Trophoblast cell (in vitro differentiated cells and primary cell): Measurements from ENCODE around the gene B4GALNT4.

ENCODE experiments used
- DNase-seq, 2 donors: peaks; one replicate each; pipeline ENCODE4 v3.0.0-alpha.2; 2016
- H2AFZ ChIP-seq: 2 replicates; pipeline ENCODE4 v1.6.1; 2013; ENCODE audit warnings: low read length, moderate library complexity, mild to moderate bottlenecking; ENCODE audit not compliant: insufficient read depth, poor library complexity
- H2AK5ac ChIP-seq: 2 replicates; pipeline ENCODE4 v1.6.1; 2013; ENCODE audit warnings: mild to moderate bottlenecking, low read length
- H2BK120ac ChIP-seq: 2 replicates; pipeline ENCODE4 v1.6.1; 2013; ENCODE audit warnings: low read length, mild to moderate bottlenecking, moderate library complexity; ENCODE audit not compliant: insufficient read depth, poor library complexity
- H2BK12ac ChIP-seq: 2 replicates; pipeline ENCODE4 v1.6.1; 2013; ENCODE audit warnings: mild to moderate bottlenecking, low read length, moderate library complexity
- H2BK5ac ChIP-seq: 2 replicates; pipeline ENCODE4 v1.6.1; 2013; ENCODE audit warnings: low read length, low read depth, moderate library complexity, mild to moderate bottlenecking; ENCODE audit not compliant: poor library complexity
- H3K14ac ChIP-seq: 2 replicates; pipeline ENCODE4 v1.6.1; 2013; ENCODE audit warnings: mild to moderate bottlenecking, low read length
- H3K18ac ChIP-seq: 2 replicates; pipeline ENCODE4 v1.6.1; 2013; ENCODE audit warnings: mild to moderate bottlenecking, low read length
- H3K23ac ChIP-seq: 2 replicates; pipeline ENCODE4 v1.6.1; 2013; ENCODE audit warnings: low read length
- H3K27ac ChIP-seq: 2 replicates; pipeline ENCODE4 v1.5.1; 2013; ENCODE audit warnings: low read depth, mild to moderate bottlenecking, inconsistent platforms, low read length, moderate library complexity
- H3K27me3 ChIP-seq: 2 replicates; pipeline ENCODE4 v1.6.1; 2013; ENCODE audit warnings: inconsistent platforms, mild to moderate bottlenecking, low read length, moderate library complexity; ENCODE audit not compliant: insufficient read depth
- H3K36me3 ChIP-seq, 2 experiments: 1 replicate in 1 of 2; 2 replicates in 1 of 2; pipeline ENCODE4 v1.6.1; 2013; ENCODE audit warnings: low read length in 2 of 2, mild to moderate bottlenecking in 2 of 2, moderate library complexity in 1 of 2; ENCODE audit not compliant: insufficient read depth in 2 of 2, control insufficient read depth in 1 of 2
- H3K4ac ChIP-seq: 2 replicates; pipeline ENCODE4 v1.6.1; 2013; ENCODE audit warnings: low read depth, mild to moderate bottlenecking, low read length, moderate library complexity
- H3K4me1 ChIP-seq, 2 experiments: 1 replicate in 1 of 2; 2 replicates in 1 of 2; pipeline ENCODE4 v1.6.1; 2013; ENCODE audit warnings: low read length in 2 of 2, mild to moderate bottlenecking in 2 of 2, moderate library complexity in 1 of 2; ENCODE audit not compliant: insufficient read depth in 2 of 2, control insufficient read depth in 1 of 2
- H3K4me2 ChIP-seq: 2 replicates; pipeline ENCODE4 v1.6.1; 2013; ENCODE audit warnings: inconsistent platforms, mild to moderate bottlenecking, low read length, moderate library complexity
- H3K4me3 ChIP-seq: 2 replicates; pipeline ENCODE4 v1.5.1; 2013; ENCODE audit warnings: mild to moderate bottlenecking, low read depth, low read length, inconsistent platforms
- H3K79me1 ChIP-seq: one replicate; pipeline ENCODE4 v1.6.1; 2013; ENCODE audit warnings: low read length
- H3K79me2 ChIP-seq: 2 replicates; pipeline ENCODE4 v1.6.1; 2013; ENCODE audit warnings: low read length, mild to moderate bottlenecking; ENCODE audit not compliant: control insufficient read depth, insufficient read depth, poor library complexity
- H3K9ac ChIP-seq: 2 replicates; pipeline ENCODE4 v1.6.1; 2013; ENCODE audit warnings: mild to moderate bottlenecking, low read length
- H3K9me3 ChIP-seq: 2 replicates; pipeline ENCODE4 v1.6.1; 2013; ENCODE audit warnings: low read depth, mild to moderate bottlenecking, control low read depth, inconsistent platforms, low read length; ENCODE audit not compliant: insufficient read depth
- H4K12ac ChIP-seq: 2 replicates; pipeline ENCODE4 v1.6.1; 2013; ENCODE audit warnings: low read depth, mild to moderate bottlenecking, low read length, moderate library complexity
- H4K8ac ChIP-seq: 2 replicates; pipeline ENCODE4 v1.6.1; 2013; ENCODE audit warnings: low read depth, mild to moderate bottlenecking, low read length, moderate library complexity
- H4K91ac ChIP-seq: one replicate; pipeline ENCODE4 v1.6.1; 2013; ENCODE audit warnings: low read depth, mild to moderate bottlenecking, low read length, moderate library complexity
- WGBS: extraction: QIAGEN DNeasy Blood & Tissue Kit; methylation state at CpG from one replicate; pipeline ENCODE4 v1.1.7; 2013; ENCODE audit warnings: missing lambda C conversion rate; ENCODE audit not compliant: insufficient read length, insufficient coverage; ENCODE audit errors: extremely low coverage; 5-methylcytosine and 5-hydroxymethylcytosine counted together

Gene B4GALNT4

DNA sequence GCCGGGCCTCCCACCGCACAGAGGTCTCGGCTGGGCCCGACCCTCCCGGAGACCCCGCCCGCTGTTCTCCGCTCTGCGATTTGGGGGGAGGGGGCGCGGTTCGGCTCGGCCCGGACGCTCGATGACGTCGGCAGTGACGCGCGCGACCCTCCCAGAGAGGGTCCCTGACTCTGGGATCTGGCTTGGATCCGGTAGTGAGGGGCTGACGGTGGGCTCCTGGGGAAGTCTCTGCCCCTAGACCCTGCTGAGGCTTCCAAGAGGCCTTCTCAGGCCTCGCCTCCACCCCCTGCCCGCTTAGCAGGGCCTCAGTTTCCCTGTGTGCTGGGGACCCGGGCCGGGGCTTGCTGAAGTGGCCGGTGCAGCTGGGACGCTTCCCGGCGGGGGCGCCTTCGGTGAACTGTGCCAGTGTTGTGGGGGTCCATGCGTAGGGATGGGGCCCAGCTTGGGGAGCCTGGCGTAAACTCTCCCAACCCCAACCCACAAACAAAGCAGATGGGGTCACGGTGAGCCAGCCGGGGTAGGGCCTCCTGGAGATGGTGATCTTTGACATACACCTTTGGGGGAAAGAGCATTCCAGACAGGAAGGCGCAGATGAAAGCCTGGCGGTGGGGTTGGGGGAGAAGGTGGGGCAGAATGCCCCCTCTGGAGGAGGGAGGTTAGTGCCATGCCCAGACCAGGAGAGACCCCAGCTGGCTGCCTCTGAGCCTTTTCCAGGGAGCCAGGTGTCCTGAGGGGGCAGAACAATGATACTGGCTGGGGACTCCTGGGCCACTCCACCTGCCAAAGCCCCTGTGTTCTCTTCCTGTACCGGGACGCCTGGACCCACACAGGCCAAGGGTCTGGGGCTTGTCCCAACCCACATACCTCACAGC is 1.0 kb downstream of the B4GALNT4 start:
- H2BK5ac ChIP-seq: no peak overlapping the region
- peak overlapping the region; percentile 66 for H3K4me3 ChIP-seq
- H3K79me1 ChIP-seq: peaks cover 4% of the 10 kb centered on the region
- no peaks in the 10 kb centered on the region for H3K27me3 ChIP-seq
- peak overlapping the region; percentile 54 for H2AFZ ChIP-seq
- peak overlapping the region; percentile 30 for H2AK5ac ChIP-seq
- no peaks in the 10 kb centered on the region for H3K79me2 ChIP-seq
- no peaks in the 10 kb centered on the region for H3K9me3 ChIP-seq
- no CpG with 5 or more reads among the region's 42 CpGs for WGBS
- H3K36me3 ChIP-seq: peaks cover 10 to 12% of the 10 kb centered on the region in 2 experiments
- H2BK12ac ChIP-seq: no peak overlapping the region
- H3K18ac ChIP-seq: peak overlapping the region; percentile 43
- peak overlapping the region; percentile 16 for H3K14ac ChIP-seq
- peak overlapping the region; percentile 14 for H2BK120ac ChIP-seq
- peak overlapping the region; percentile 47 for H4K12ac ChIP-seq
- no peak for DNase-seq
- H3K23ac ChIP-seq: no peak overlapping the region
- peak overlapping the region; percentile 29 for H4K91ac ChIP-seq
- no peak overlapping the region for H3K27ac ChIP-seq
- H4K8ac ChIP-seq: peak overlapping the region; percentile 54
- H3K9ac ChIP-seq: peak overlapping the region; percentile 20
- peaks cover 13 to 16% of the 10 kb centered on the region in 2 experiments for H3K4me1 ChIP-seq
- H3K4ac ChIP-seq: peak overlapping the region; percentile 30
- H3K4me2 ChIP-seq: peak overlapping the region; percentile 58

DNA sequence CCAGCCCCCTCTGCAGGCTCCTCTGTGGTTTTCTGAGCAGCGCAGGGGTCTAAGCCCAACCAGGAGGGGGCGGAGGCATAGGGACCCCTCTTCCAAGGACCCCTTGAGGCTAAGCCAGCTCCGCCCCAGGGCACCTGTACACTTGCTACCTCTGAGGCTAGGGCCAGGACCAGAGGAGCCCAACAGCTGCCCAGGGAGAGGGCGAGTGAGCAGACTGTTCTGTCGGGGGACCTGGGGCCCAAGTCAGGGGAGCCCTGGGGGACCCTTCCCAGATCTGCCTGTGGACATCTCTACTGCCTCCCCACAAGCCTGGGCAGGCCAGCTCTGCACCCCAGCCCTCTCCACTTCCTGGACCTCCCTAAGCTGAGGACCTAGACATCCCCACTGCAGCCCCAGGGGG is 1.8 kb downstream of the B4GALNT4 start:
- H2AFZ ChIP-seq: no peak overlapping the region
- no peak overlapping the region for H3K23ac ChIP-seq
- WGBS: no CpG with 5 or more reads among the region's 5 CpGs

DNA sequence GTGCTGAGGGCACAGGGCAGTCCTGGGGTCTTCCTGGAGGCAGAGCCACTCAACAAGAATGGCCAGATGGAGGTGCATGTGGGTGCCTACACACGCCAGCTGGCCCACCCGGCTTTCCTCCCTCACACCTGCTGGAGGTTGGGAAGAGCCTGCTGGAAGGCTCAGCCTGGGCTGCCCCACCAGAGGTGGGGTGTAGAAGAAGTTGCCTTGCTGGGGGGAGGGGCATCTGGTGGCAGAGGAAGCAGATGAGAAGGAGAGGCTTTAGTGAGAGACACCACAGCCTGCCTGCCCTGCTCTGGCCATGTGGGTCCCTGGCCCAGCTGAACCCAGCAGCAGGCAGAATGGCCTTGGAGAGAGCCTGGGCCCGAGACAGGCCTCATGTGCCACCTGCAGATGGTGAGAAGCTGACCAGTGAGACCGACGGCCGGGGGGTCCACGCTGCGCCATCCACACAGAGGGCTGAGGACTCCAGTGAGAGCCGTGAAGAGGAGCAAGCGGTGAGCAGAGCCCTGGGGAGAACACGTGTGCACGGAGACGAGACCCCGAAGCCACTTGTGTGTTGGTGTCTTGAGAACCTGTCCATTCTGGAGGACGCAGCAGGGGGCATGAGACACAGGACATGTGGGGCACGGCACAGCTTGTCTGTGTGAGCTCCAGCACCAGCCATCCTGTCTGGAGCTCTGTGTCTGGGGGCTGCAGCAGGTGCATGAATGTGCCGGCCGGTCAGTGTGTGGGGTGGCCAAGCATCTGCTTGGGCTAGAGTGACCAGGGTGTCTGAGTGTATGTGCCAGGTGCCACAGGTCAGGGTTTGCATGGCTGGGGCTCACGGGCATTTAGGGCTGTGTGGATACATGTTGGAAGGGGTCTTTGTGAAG is 2.7 kb downstream of the B4GALNT4 start:
- Histone ChIP-seq H3K18ac (no peak overlapping the region), H2BK5ac (no peak overlapping the region), H3K4me1 (peaks cover 13 to 16% of the 10 kb centered on the region in 2 experiments), H3K36me3 (peaks cover 14 to 21% of the 10 kb centered on the region in 2 experiments), H4K91ac (no peak overlapping the region), H2BK120ac (no peak overlapping the region), H3K4me3 (no peak overlapping the region), H3K14ac (no peak overlapping the region), H2BK12ac (no peak overlapping the region), H4K8ac (no peak overlapping the region), H3K23ac (no peak overlapping the region), H3K4ac (no peak overlapping the region), H3K79me1 (peaks cover 4% of the 10 kb centered on the region), H3K27me3 (no peaks in the 10 kb centered on the region), H3K4me2 (no peak overlapping the region), H2AK5ac (no peak overlapping the region), H2AFZ (no peak overlapping the region), H3K9me3 (no peaks in the 10 kb centered on the region), H3K27ac (no peak overlapping the region), H4K12ac (no peak overlapping the region), H3K79me2 (no peaks in the 10 kb centered on the region), H3K9ac (no peak overlapping the region)
- no CpG with 5 or more reads among the region's 19 CpGs for WGBS
- no peak for DNase-seq

More for the DNA sequence above, 1.8 kb downstream of the B4GALNT4 start:
- H3K79me2 ChIP-seq: no peaks in the 10 kb centered on the region
- no peak overlapping the region for H4K8ac ChIP-seq
- H3K14ac ChIP-seq: no peak overlapping the region
- no peak overlapping the region for H3K9ac ChIP-seq
- H3K4me1 ChIP-seq: peaks cover 13 to 16% of the 10 kb centered on the region in 2 experiments
- H2BK120ac ChIP-seq: no peak overlapping the region
- no peaks in the 10 kb centered on the region for H3K27me3 ChIP-seq
- no peak overlapping the region for H3K18ac ChIP-seq
- DNase-seq: no peak
- H3K27ac ChIP-seq: no peak overlapping the region
- no peak overlapping the region for H3K4ac ChIP-seq
- H2AK5ac ChIP-seq: no peak overlapping the region
- H2BK12ac ChIP-seq: no peak overlapping the region
- H4K12ac ChIP-seq: no peak overlapping the region
- peaks cover 14 to 18% of the 10 kb centered on the region in 2 experiments for H3K36me3 ChIP-seq
- no peak overlapping the region for H4K91ac ChIP-seq
- no peak overlapping the region for H3K4me3 ChIP-seq
- H3K4me2 ChIP-seq: no peak overlapping the region
- no peak overlapping the region for H2BK5ac ChIP-seq
- H3K79me1 ChIP-seq: peaks cover 4% of the 10 kb centered on the region
- no peaks in the 10 kb centered on the region for H3K9me3 ChIP-seq

DNA sequence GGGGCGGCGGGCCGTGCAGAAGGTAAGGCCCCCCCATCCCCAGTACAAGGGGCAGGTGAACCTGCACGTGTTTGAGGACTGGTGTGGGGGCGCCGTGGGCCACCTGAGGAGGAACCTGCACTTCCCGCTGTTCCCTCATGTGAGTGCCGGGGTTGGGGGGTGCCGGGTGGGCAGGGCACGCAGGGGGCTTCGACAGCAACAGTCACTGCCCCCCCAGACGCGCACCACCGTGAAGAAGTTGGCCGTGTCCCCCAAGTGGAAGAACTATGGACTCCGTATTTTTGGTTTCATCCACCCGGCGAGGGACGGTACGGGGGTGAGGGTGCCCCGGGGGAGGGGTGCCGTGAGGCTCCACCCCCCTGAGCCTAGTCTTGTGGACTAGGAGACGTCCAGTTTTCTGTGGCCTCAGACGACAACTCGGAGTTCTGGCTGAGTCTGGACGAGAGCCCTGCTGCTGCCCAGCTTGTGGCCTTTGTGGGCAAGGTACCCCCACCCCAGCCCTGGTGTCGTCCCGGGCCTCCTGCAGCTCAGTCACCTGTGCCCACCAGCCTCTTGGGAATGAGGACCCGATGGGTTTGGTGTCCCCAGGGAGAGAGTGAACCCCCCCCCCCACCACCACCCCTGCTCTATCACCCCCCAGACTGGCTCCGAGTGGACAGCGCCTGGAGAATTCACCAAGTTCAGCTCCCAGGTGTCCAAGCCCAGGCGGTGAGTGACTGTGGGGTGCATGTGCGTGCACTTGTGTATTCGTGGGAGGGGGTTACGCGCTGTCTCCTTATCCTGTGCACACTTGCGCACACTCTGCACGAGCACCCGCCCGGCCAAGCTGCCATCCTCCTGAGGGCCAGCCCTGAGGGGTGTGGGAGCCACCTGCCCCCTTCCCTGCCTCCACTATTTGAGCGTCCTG is 3.8 kb downstream of the B4GALNT4 start:
- Histone ChIP-seq H3K79me1 (peaks cover 4% of the 10 kb centered on the region), H2BK5ac (no peak overlapping the region), H3K4me1 (peaks cover 13 to 16% of the 10 kb centered on the region in 2 experiments), H3K36me3 (peaks cover 18 to 26% of the 10 kb centered on the region in 2 experiments), H3K9me3 (no peaks in the 10 kb centered on the region), H4K91ac (no peak overlapping the region), H3K9ac (no peak overlapping the region), H4K12ac (no peak overlapping the region), H2AK5ac (no peak overlapping the region), H2BK120ac (no peak overlapping the region), H3K27me3 (no peaks in the 10 kb centered on the region), H2BK12ac (peak overlapping the region; percentile 55), H3K79me2 (no peaks in the 10 kb centered on the region), H3K4me2 (no peak overlapping the region), H3K27ac (no peak overlapping the region), H3K4ac (no peak overlapping the region), H3K18ac (peak overlapping the region; percentile 38), H4K8ac (no peak overlapping the region), H3K14ac (no peak overlapping the region), H2AFZ (no peak overlapping the region), H3K23ac (no peak overlapping the region), H3K4me3 (no peak overlapping the region)
- DNase-seq: no peak
- no CpG with 5 or more reads among the region's 41 CpGs for WGBS
